Measurements from ENCODE around the gene UBE2I. TPM values are rescaled to one million over a fixed set of nuclear protein-coding genes. Genes with fewer than 3 reads are reported as not detected.

UBE2I gene
- total RNA-seq, 1 experiment from 2014 or later: 198 TPM

DNA sequence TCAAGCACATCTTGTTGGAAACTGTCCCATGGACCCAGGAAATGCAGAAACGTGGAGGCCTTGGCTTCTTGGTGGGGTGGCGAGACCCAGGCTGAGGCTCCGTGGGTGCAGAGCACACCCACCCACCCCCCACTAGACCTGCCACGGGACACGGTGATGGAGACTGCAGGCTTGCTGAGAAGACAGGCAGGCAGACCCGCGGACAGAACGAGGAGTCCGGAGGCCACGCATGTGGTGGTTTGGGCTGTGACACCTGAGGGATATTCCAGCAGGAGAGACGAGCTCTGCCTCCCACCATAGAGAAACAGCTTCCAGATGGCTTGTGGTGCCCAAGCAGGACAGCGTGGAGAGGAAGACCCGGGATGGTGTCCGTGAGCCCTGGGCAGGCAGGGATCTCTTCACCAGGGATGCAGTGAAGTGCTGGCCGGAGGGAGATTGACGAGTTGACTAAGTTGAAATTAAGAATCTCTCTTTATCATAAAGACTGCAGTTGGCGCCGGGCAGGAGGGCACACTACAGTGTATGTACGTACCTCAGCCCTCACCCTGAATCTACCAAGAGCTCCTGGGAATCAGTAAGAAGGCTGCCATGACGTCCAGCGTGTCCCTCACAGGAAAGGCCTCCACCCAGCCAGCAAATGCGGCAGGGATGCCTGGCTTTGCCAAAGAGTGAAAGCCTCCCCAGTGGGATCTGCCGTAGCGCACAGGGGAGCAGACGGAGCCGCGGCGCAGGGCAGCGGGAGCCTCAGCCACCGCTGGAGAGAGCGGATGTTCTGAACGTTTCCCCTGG lies 8.2 kb downstream of the UBE2I start:
- no peak for DNase-seq (ENCODE audit: low read depth, low spot score)
- Histone ChIP-seq H3K27me3 (ENCODE audit: control insufficient read depth, insufficient read depth, low read length) (no peaks in the 10 kb centered on the region), H3K36me3 (ENCODE audit: control insufficient read depth, insufficient read depth, low read length) (peaks cover 26% of the 10 kb centered on the region), H3K27ac (ENCODE audit: low read length) (no peak overlapping the region), H3K4me1 (ENCODE audit: control insufficient read depth, insufficient read depth, low read length) (no peaks in the 10 kb centered on the region), H3K9me3 (ENCODE audit: control insufficient read depth, insufficient read depth, low read depth, low read length) (no peaks in the 10 kb centered on the region), H3K4me3 (ENCODE audit: low read depth in 2 of 2, low read length in 2 of 2) (no peak overlapping the region)
- no TSS peak for BruUV-seq (replicated peaks)
- no peak for ATAC-seq
- ChIA-PET CTCF (interaction anchor here (0.5 kb wide), 1 partner anchor 155 kb away, joined by 3 read pairs; no protein-coding TSS in a partner anchor), POLR2A (interaction anchor here (0.6 kb wide), 1 partner anchor 103 kb away, joined by 4 read pairs; the partner anchor contains the start of gene UQCC4)
- in situ Hi-C loops (cut with HindIII; ENCODE audit: low pct_unique_long_range_greater_than_20kb, low sequenced_read_pairs) (no loop called here), intact Hi-C loops (cut with micrococcal nuclease; ENCODE audit: unreplicated experiment) (no loop called here)
- TF ChIP-seq SIN3A (IDR thresholded peaks at IDR 0.05; ENCODE audit: borderline replicate concordance, insufficient read depth, low read depth, low read length) (no peak), POLR2AphosphoS5 (IDR thresholded peaks at IDR 0.05; ENCODE audit: low read depth, low read length) (no peak), TCF7L2 (IDR thresholded peaks at IDR 0.05; ENCODE audit: low read depth, low read length) (no peak)
- TF ChIP-seq, protein P1, sequence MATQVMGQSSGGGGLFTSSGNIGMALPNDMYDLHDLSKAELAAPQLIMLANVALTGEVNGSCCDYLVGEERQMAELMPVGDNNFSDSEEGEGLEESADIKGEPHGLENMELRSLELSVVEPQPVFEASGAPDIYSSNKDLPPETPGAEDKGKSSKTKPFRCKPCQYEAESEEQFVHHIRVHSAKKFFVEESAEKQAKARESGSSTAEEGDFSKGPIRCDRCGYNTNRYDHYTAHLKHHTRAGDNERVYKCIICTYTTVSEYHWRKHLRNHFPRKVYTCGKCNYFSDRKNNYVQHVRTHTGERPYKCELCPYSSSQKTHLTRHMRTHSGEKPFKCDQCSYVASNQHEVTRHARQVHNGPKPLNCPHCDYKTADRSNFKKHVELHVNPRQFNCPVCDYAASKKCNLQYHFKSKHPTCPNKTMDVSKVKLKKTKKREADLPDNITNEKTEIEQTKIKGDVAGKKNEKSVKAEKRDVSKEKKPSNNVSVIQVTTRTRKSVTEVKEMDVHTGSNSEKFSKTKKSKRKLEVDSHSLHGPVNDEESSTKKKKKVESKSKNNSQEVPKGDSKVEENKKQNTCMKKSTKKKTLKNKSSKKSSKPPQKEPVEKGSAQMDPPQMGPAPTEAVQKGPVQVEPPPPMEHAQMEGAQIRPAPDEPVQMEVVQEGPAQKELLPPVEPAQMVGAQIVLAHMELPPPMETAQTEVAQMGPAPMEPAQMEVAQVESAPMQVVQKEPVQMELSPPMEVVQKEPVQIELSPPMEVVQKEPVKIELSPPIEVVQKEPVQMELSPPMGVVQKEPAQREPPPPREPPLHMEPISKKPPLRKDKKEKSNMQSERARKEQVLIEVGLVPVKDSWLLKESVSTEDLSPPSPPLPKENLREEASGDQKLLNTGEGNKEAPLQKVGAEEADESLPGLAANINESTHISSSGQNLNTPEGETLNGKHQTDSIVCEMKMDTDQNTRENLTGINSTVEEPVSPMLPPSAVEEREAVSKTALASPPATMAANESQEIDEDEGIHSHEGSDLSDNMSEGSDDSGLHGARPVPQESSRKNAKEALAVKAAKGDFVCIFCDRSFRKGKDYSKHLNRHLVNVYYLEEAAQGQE (IDR thresholded peaks at IDR 0.05; ENCODE audit: insufficient read depth in 1 of 2, low read depth in 2 of 2, low read length in 1 of 2): no peak
- TF ChIP-seq, protein P2, sequence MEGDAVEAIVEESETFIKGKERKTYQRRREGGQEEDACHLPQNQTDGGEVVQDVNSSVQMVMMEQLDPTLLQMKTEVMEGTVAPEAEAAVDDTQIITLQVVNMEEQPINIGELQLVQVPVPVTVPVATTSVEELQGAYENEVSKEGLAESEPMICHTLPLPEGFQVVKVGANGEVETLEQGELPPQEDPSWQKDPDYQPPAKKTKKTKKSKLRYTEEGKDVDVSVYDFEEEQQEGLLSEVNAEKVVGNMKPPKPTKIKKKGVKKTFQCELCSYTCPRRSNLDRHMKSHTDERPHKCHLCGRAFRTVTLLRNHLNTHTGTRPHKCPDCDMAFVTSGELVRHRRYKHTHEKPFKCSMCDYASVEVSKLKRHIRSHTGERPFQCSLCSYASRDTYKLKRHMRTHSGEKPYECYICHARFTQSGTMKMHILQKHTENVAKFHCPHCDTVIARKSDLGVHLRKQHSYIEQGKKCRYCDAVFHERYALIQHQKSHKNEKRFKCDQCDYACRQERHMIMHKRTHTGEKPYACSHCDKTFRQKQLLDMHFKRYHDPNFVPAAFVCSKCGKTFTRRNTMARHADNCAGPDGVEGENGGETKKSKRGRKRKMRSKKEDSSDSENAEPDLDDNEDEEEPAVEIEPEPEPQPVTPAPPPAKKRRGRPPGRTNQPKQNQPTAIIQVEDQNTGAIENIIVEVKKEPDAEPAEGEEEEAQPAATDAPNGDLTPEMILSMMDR (IDR thresholded peaks at IDR 0.05): no peak

DNA sequence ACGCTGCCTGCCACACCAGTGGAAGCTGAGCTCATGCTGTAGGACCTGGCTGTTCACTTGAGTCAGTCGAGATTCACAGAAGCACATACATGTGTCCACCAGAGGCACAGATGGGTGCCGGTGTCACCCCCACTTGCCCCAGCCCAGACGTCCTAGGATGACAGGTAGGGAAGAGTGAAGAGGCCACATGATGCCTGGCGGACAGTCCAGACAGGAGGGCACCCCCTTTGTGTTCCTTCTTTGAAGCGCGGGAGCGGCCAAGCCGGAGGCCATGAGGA lies 8.8 kb downstream of the UBE2I start:
- CTCF ChIA-PET: interaction anchor here (0.5 kb wide), 1 partner anchor 154 kb away, joined by 3 read pairs; no protein-coding TSS in a partner anchor
- in situ Hi-C loops (cut with HindIII; ENCODE audit: low pct_unique_long_range_greater_than_20kb, low sequenced_read_pairs): no loop called here
- Histone ChIP-seq H3K4me3 (ENCODE audit: low read depth in 2 of 2, low read length in 2 of 2) (no peak overlapping the region), H3K27ac (ENCODE audit: low read length) (no peak overlapping the region), H3K9me3 (ENCODE audit: control insufficient read depth, insufficient read depth, low read depth, low read length) (no peaks in the 10 kb centered on the region), H3K4me1 (ENCODE audit: control insufficient read depth, insufficient read depth, low read length) (no peaks in the 10 kb centered on the region), H3K27me3 (ENCODE audit: control insufficient read depth, insufficient read depth, low read length) (no peaks in the 10 kb centered on the region), H3K36me3 (ENCODE audit: control insufficient read depth, insufficient read depth, low read length) (peaks cover 26% of the 10 kb centered on the region)
- no peak for ATAC-seq
- intact Hi-C loops (cut with micrococcal nuclease; ENCODE audit: unreplicated experiment): no loop called here
- POLR2A ChIA-PET: no interaction called here
- no peak for TF ChIP-seq POLR2AphosphoS5 (IDR thresholded peaks at IDR 0.05; ENCODE audit: low read depth, low read length)
- TF ChIP-seq, protein P2 (IDR thresholded peaks at IDR 0.05): no peak
- TF ChIP-seq, protein P1 (IDR thresholded peaks at IDR 0.05; ENCODE audit: insufficient read depth in 1 of 2, low read depth in 2 of 2, low read length in 1 of 2): no peak
- TF ChIP-seq SIN3A (IDR thresholded peaks at IDR 0.05; ENCODE audit: borderline replicate concordance, insufficient read depth, low read depth, low read length): no peak
- TF ChIP-seq TCF7L2 (IDR thresholded peaks at IDR 0.05; ENCODE audit: low read depth, low read length): no peak
- no TSS peak for BruUV-seq (replicated peaks)
- DNase-seq (ENCODE audit: low read depth, low spot score): no peak
